CD14-positive monocyte (primary cell): Measurements from ENCODE around the gene FIBCD1. TPM values are rescaled to one million over a fixed set of nuclear protein-coding genes. Genes with fewer than 3 reads are reported as not detected.

Source experiments
- DNase-seq, 3 donors: peaks; one replicate each; pipeline ENCODE4 v3.0.0-alpha.2; 2011 to 2022
- H2AFZ ChIP-seq: 2 replicates; pipeline ENCODE4 v1.6.0; 2012; ENCODE audit warnings: mild to moderate bottlenecking, low read depth, low read length, inconsistent platforms; ENCODE audit not compliant: insufficient read depth, poor library complexity, severe bottlenecking
- H3K27ac ChIP-seq, 2 donors: 1 replicate in 1 of 2; 2 replicates in 1 of 2; pipeline ENCODE4 v1.5.1; 2012 to 2013; ENCODE audit warnings: low read length in 2 of 2, control low read depth in 1 of 2, inconsistent platforms in 1 of 2, low read depth in 1 of 2, mild to moderate bottlenecking in 1 of 2
- H3K27me3 ChIP-seq, 2 donors: one replicate each; pipeline versions ENCODE4 v1.6.0 to v1.6.1; 2011 to 2013; ENCODE audit warnings: low read length in 2 of 2; ENCODE audit not compliant: control insufficient read depth in 2 of 2, insufficient read depth in 2 of 2
- H3K36me3 ChIP-seq, 2 donors: replicated peaks in 1 of 2; 1 replicate in 1 of 2; 2 replicates in 1 of 2; pipeline versions ENCODE4 v1.5.1 to v1.6.1; 2012 to 2013; ENCODE audit warnings: low read length in 2 of 2, control low read depth in 1 of 2, inconsistent platforms in 1 of 2, mild to moderate bottlenecking in 1 of 2; ENCODE audit not compliant: insufficient read depth in 2 of 2, control insufficient read depth in 1 of 2
- H3K4me1 ChIP-seq, 2 donors: 1 replicate in 1 of 2; 2 replicates in 1 of 2; pipeline versions ENCODE4 v1.5.1 to v1.6.1; 2012 to 2013; ENCODE audit warnings: low read length in 2 of 2, control low read depth in 1 of 2, inconsistent platforms in 1 of 2, mild to moderate bottlenecking in 1 of 2, moderate library complexity in 1 of 2; ENCODE audit not compliant: insufficient read depth in 2 of 2, control insufficient read depth in 1 of 2
- H3K4me2 ChIP-seq: replicated peaks from 2 replicates; pipeline ENCODE3; 2012; ENCODE audit warnings: low read length, moderate library complexity, mild to moderate bottlenecking; ENCODE audit not compliant: poor library complexity, severe bottlenecking; ENCODE audit errors: extremely low read depth
- H3K4me3 ChIP-seq, 3 experiments: fragments of 200-600 bp in 1 of 3; sonication (generic) in 1 of 3; replicated peaks in 1 of 3; 1 replicate in 2 of 3; 2 replicates in 1 of 3; pipeline ENCODE4 v1.5.1; 2011 to 2013; ENCODE audit warnings: low read length in 3 of 3, mild to moderate bottlenecking in 3 of 3, control low read depth in 2 of 3, low read depth in 2 of 3, inconsistent platforms in 1 of 3, moderate library complexity in 1 of 3
- H3K79me2 ChIP-seq: 2 replicates; pipeline ENCODE4 v1.6.0; 2012; ENCODE audit warnings: mild to moderate bottlenecking, control low read depth, inconsistent platforms, low read length, moderate library complexity; ENCODE audit not compliant: insufficient read depth
- H3K9ac ChIP-seq: 2 replicates; pipeline ENCODE4 v1.6.0; 2017; ENCODE audit warnings: low read length, mild to moderate bottlenecking; ENCODE audit not compliant: insufficient read depth, poor library complexity, severe bottlenecking
- H3K9me3 ChIP-seq, 2 donors: replicated peaks in 1 of 2; 1 replicate in 1 of 2; 2 replicates in 1 of 2; pipeline versions ENCODE4 v1.5.1 to v1.6.1; 2012 to 2013; ENCODE audit warnings: low read length in 2 of 2, control low read depth in 1 of 2; ENCODE audit not compliant: control insufficient read depth in 1 of 2, insufficient read depth in 1 of 2
- H4K20me1 ChIP-seq: 2 replicates; pipeline ENCODE4 v1.6.0; 2012; ENCODE audit warnings: mild to moderate bottlenecking, low read length, control low read depth, moderate library complexity; ENCODE audit not compliant: insufficient read depth
- H3K27ac Mint-ChIP-seq, 7 donors: one replicate each; pipeline ENCODE4 v1.8.0; 2020; ENCODE audit warnings: mild to moderate bottlenecking in 7 of 7, mixed read lengths in 7 of 7, moderate library complexity in 6 of 7, inconsistent platforms in 2 of 7
- H3K27me3 Mint-ChIP-seq, 3 donors: one replicate each; pipeline ENCODE4 v1.8.0; 2021 to 2022; ENCODE audit warnings: low read depth in 3 of 3, mild to moderate bottlenecking in 3 of 3, mixed read lengths in 3 of 3, moderate library complexity in 3 of 3, inconsistent platforms in 1 of 3
- H3K36me3 Mint-ChIP-seq, 2 donors: one replicate each; pipeline ENCODE4 v1.8.0; 2020; ENCODE audit warnings: mixed read lengths in 2 of 2, inconsistent platforms in 1 of 2, mild to moderate bottlenecking in 1 of 2
- H3K4me1 Mint-ChIP-seq: one replicate; pipeline ENCODE4 v1.8.0; 2020; ENCODE audit warnings: mild to moderate bottlenecking, mixed read lengths
- H3K4me3 Mint-ChIP-seq, 2 donors: one replicate each; pipeline ENCODE4 v1.8.0; 2020; ENCODE audit warnings: mild to moderate bottlenecking in 2 of 2, mixed read lengths in 2 of 2, moderate library complexity in 1 of 2
- H3K9me3 Mint-ChIP-seq, 7 donors: one replicate each; pipeline ENCODE4 v1.8.0; 2020 to 2022; ENCODE audit warnings: mixed read lengths in 7 of 7, mild to moderate bottlenecking in 6 of 7, moderate library complexity in 6 of 7, inconsistent platforms in 2 of 7
- WGBS: methylation state at CpG from one replicate; pipeline ENCODE4 v1.1.5; 2013; ENCODE audit warnings: missing lambda C conversion rate; ENCODE audit not compliant: insufficient coverage; 5-methylcytosine and 5-hydroxymethylcytosine counted together
- intact Hi-C, 2 donors: fragments of 100-400 bp; cut with micrococcal nuclease; formaldehyde crosslinking; loops; one replicate each; pipeline versions ENCODE4 v1.15.0 to v1.15.1; 2023
- polyA plus RNA-seq, 3 donors: library from polyadenylated mRNA; depleted of rRNA in 1 of 3; unstranded in 2 of 3; stranded (reverse) in 1 of 3; fragments of 300-500 nt in 2 of 3; fragments of >200 nt in 1 of 3; fragmentation: Illumina TruSeq in 2 of 3; gene quantifications; 1 replicate in 2 of 3; 2 replicates in 1 of 3; pipeline ENCODE4 v1.2.3, GENCODE V29; 2012 to 2021
- TF ChIP-seq, protein P1 (sequence below): fragments of 200-600 bp; IDR thresholded peaks from one replicate; pipeline ENCODE4 v1.8.0; 2022; ENCODE audit warnings: antibody characterized with exemption, mild to moderate bottlenecking

Gene FIBCD1
- polyA plus RNA-seq, 3 donors: not detected

GRCh38 chr9:130970052-130970451 lies 31.0 kb upstream of the FIBCD1 start:
- H3K9me3 ChIP-seq: no peaks in the 10 kb centered on the region
- Mint-ChIP-seq H3K4me1 (peaks cover 10% of the 10 kb centered on the region), H3K27me3 (peaks cover 4 to 14% (median 8%) of the 10 kb centered on the region in 3 donors), H3K36me3 (no peaks in the 10 kb centered on the region), H3K4me3 (no peak overlapping the region), H3K9me3 (peaks cover 0 to 2% (median 0%) of the 10 kb centered on the region in 7 donors), H3K27ac (no peak overlapping the region)
- no peak overlapping the region for H3K4me2 ChIP-seq
- no peak overlapping the region for H3K9ac ChIP-seq
- H3K36me3 ChIP-seq: no peaks in the 10 kb centered on the region
- peaks cover 0 to 5% of the 10 kb centered on the region in 2 donors for H3K4me1 ChIP-seq
- no peak overlapping the region for H3K27ac ChIP-seq
- 88% methylated on average over 2 of the region's 12 CpGs for WGBS
- H3K27me3 ChIP-seq: no peaks in the 10 kb centered on the region
- intact Hi-C loops: no loop called here
- H3K79me2 ChIP-seq: no peaks in the 10 kb centered on the region
- TF ChIP-seq, protein P1, sequence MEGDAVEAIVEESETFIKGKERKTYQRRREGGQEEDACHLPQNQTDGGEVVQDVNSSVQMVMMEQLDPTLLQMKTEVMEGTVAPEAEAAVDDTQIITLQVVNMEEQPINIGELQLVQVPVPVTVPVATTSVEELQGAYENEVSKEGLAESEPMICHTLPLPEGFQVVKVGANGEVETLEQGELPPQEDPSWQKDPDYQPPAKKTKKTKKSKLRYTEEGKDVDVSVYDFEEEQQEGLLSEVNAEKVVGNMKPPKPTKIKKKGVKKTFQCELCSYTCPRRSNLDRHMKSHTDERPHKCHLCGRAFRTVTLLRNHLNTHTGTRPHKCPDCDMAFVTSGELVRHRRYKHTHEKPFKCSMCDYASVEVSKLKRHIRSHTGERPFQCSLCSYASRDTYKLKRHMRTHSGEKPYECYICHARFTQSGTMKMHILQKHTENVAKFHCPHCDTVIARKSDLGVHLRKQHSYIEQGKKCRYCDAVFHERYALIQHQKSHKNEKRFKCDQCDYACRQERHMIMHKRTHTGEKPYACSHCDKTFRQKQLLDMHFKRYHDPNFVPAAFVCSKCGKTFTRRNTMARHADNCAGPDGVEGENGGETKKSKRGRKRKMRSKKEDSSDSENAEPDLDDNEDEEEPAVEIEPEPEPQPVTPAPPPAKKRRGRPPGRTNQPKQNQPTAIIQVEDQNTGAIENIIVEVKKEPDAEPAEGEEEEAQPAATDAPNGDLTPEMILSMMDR: no peak
- no peaks in the 10 kb centered on the region for H4K20me1 ChIP-seq
- no peak overlapping the region for H2AFZ ChIP-seq
- H3K4me3 ChIP-seq: no peak overlapping the region
- DNase-seq: no peak

DNA sequence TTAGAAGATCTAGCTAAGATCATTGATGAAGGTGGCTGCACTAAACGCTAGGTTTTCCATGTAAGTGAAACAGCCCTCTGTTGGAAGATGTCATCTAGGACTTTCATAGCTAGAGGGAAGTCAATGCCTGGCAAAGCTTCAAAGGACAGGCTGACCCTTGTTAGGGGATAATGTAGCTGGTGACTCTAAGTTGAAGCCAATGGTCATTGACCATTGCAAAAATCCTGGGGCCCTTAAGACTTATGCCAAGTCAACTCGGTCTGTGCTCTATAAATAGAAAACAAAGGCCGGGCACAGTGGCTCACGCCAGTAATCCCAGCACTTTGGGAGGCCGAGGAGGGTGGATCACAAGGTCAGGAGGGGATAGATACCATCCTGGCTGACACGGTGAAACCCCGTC lies 26.6 kb upstream of the FIBCD1 start:
- Histone ChIP-seq H3K27ac (no peak overlapping the region), H3K9me3 (peaks cover 0 to 3% of the 10 kb centered on the region in 2 donors), H3K4me3 (no peak overlapping the region), H3K9ac (no peak overlapping the region), H2AFZ (no peak overlapping the region), H3K4me1 (no peaks in the 10 kb centered on the region), H3K36me3 (no peaks in the 10 kb centered on the region), H3K4me2 (no peak overlapping the region), H3K79me2 (no peaks in the 10 kb centered on the region), H3K27me3 (no peaks in the 10 kb centered on the region), H4K20me1 (no peaks in the 10 kb centered on the region)
- no peaks in the 10 kb centered on the region for H3K36me3 Mint-ChIP-seq
- peaks cover 0 to 4% (median 3%) of the 10 kb centered on the region in 3 donors for H3K27me3 Mint-ChIP-seq
- DNase-seq: no peak
- no peak overlapping the region for H3K27ac Mint-ChIP-seq
- intact Hi-C loops: no loop called here
- peaks cover 3% of the 10 kb centered on the region for H3K4me1 Mint-ChIP-seq
- TF ChIP-seq, protein P1: no peak
- peaks cover 0 to 11% (median 3%) of the 10 kb centered on the region in 7 donors for H3K9me3 Mint-ChIP-seq
- H3K4me3 Mint-ChIP-seq: no peak overlapping the region
- 92% methylated on average over 5 of the region's 7 CpGs for WGBS
